ENCODE results near the gene LY6G6F. TPM values are rescaled to one million over a fixed set of nuclear protein-coding genes. Genes with fewer than 3 reads are reported as not detected.

Gene LY6G6F
- total and polyA plus RNA-seq, 8 donors = not detected

- 33 to 45% (median 39%) methylated on average over 6 to 8 of the region's 8 CpGs for WGBS, 5 donors
- H3K27ac ChIP-seq = no peak overlapping the region
- intact Hi-C loops (cut with DNase I; ENCODE audit: low total_unique reads) = no loop called here
- no peak overlapping the region for H3K4me3 ChIP-seq
- no peaks in the 10 kb centered on the region for H3K36me3 ChIP-seq
- peaks cover 0 to 4% (median 0%) of the 10 kb centered on the region in 3 donors for H3K27me3 ChIP-seq
- no peaks in the 10 kb centered on the region for H3K9me3 ChIP-seq
- DNase-seq = peak in 1 of 2 donors; percentile 68
- TF ChIP-seq POLR2A (IDR thresholded peaks at IDR 0.05) = no peak
- TF ChIP-seq POLR2AphosphoS5 (IDR thresholded peaks at IDR 0.05) = no peak
- no peak for TF ChIP-seq CTCF (IDR thresholded peaks at IDR 0.05)
- TF ChIP-seq EP300 (IDR thresholded peaks at IDR 0.05) = no peak
- peaks cover 0 to 10% (median 0%) of the 10 kb centered on the region in 4 donors for H3K4me1 ChIP-seq
Measured at GRCh38 chr6:31711233-31711632, 4.6 kb downstream of the LY6G6F start.

- H3K27ac ChIP-seq = no peak overlapping the region
- H3K4me3 ChIP-seq = no peak overlapping the region
- DNase-seq = no peak
- 70 to 83% (median 77%) methylated on average over 8 of the region's 8 CpGs for WGBS, 5 donors
- peaks cover 0 to 4% (median 0%) of the 10 kb centered on the region in 3 donors for H3K27me3 ChIP-seq
- no peaks in the 10 kb centered on the region for H3K9me3 ChIP-seq
- no peak for TF ChIP-seq POLR2A (IDR thresholded peaks at IDR 0.05)
- peak in 1 of 7 experiments; percentile 19 for TF ChIP-seq CTCF (IDR thresholded peaks at IDR 0.05)
- no peak for TF ChIP-seq POLR2AphosphoS5 (IDR thresholded peaks at IDR 0.05)
- no peak for TF ChIP-seq EP300 (IDR thresholded peaks at IDR 0.05)
- H3K4me1 ChIP-seq = peaks cover 0 to 10% (median under 1%) of the 10 kb centered on the region in 4 donors
- no peaks in the 10 kb centered on the region for H3K36me3 ChIP-seq
- intact Hi-C loops (cut with DNase I; ENCODE audit: low total_unique reads) = no loop called here
Measured at GRCh38 chr6:31712296-31712695, 5.6 kb downstream of the LY6G6F start.

GRCh38 chr6:31713465-31713864 is 6.8 kb downstream of the LY6G6F start:
- no peak overlapping the region for H3K27ac ChIP-seq
- H3K4me1 ChIP-seq = peaks cover 0 to 17% (median 10%) of the 10 kb centered on the region in 4 donors
- H3K36me3 ChIP-seq = no peaks in the 10 kb centered on the region
- DNase-seq = no peak
- H3K9me3 ChIP-seq = no peaks in the 10 kb centered on the region
- 62 to 82% (median 75%) methylated on average over 4 of the region's 4 CpGs for WGBS, 5 donors
- peaks cover 0 to 4% (median 0%) of the 10 kb centered on the region in 3 donors for H3K27me3 ChIP-seq
- intact Hi-C loops (cut with DNase I; ENCODE audit: low total_unique reads) = no loop called here
- no peak overlapping the region for H3K4me3 ChIP-seq
- TF ChIP-seq POLR2AphosphoS5 (IDR thresholded peaks at IDR 0.05) = no peak
- TF ChIP-seq CTCF (IDR thresholded peaks at IDR 0.05) = no peak
- no peak for TF ChIP-seq POLR2A (IDR thresholded peaks at IDR 0.05)
- TF ChIP-seq EP300 (IDR thresholded peaks at IDR 0.05) = no peak

- Histone ChIP-seq H3K4me3 (no peak overlapping the region), H3K4me1 (peaks cover 0 to 24% (median 12%) of the 10 kb centered on the region in 4 donors), H3K36me3 (no peaks in the 10 kb centered on the region), H3K27ac (no peak overlapping the region), H3K27me3 (peaks cover 0 to 4% (median 0%) of the 10 kb centered on the region in 3 donors), H3K9me3 (no peaks in the 10 kb centered on the region)
- no peak for DNase-seq
- intact Hi-C loops (cut with DNase I; ENCODE audit: low total_unique reads) = no loop called here
- WGBS, 5 donors = 37 to 51% (median 47%) methylated on average over 5 of the region's 5 CpGs
- TF ChIP-seq POLR2AphosphoS5 (IDR thresholded peaks at IDR 0.05) = no peak
- no peak for TF ChIP-seq CTCF (IDR thresholded peaks at IDR 0.05)
- no peak for TF ChIP-seq EP300 (IDR thresholded peaks at IDR 0.05)
- no peak for TF ChIP-seq POLR2A (IDR thresholded peaks at IDR 0.05)
Measured at GRCh38 chr6:31713991-31714684, 7.5 kb downstream of the LY6G6F start.
